VCaP (cell line): ENCODE results near the gene CD52.

ENCODE experiments used
- H3K27ac ChIP-seq: fragments of 450-650 bp; 2 replicates; pipeline ENCODE4 v1.5.1; 2017
- CTCF ChIP-seq: fragments of 450-650 bp; conservative IDR thresholded peaks from 2 replicates; pipeline ENCODE4 v1.5.1; 2017; ENCODE audit warnings: mild to moderate bottlenecking, moderate library complexity

Gene CD52

GRCh38 chr1:26317612-26318337, at the start of gene CD52:
Gene CD52, plus strand, starts transcription at chr1:26317958. Its CDS starts 60 bp downstream, at chr1:26318018.
- H3K27ac ChIP-seq, result no peak within 1 kb of the TSS
- no peak for TF ChIP-seq CTCF

GRCh38 chr1:26268290-26269197, 49.2 kb upstream of the CD52 start:
- no peak for TF ChIP-seq CTCF
- H3K27ac ChIP-seq, result peak overlapping the region; percentile 65

GRCh38 chr1:26269198-26269550, 48.6 kb upstream of the CD52 start:
- H3K27ac ChIP-seq, result no peak overlapping the region
- no peak for TF ChIP-seq CTCF

- peak overlapping the region; percentile 77 for H3K27ac ChIP-seq
- no peak for TF ChIP-seq CTCF
Observed at GRCh38 chr1:26274801-26275425, 42.8 kb upstream of the CD52 start.

GRCh38 chr1:26275580-26276431, 42.0 kb upstream of the CD52 start:
- peak overlapping the region; percentile 77 for H3K27ac ChIP-seq
- TF ChIP-seq CTCF, result peak; percentile 84

GRCh38 chr1:26276432-26276838, 41.3 kb upstream of the CD52 start:
- peak overlapping the region; percentile 77 for H3K27ac ChIP-seq

More at GRCh38 chr1:26276432-26276838, 41.3 kb upstream of the CD52 start:
- no peak for TF ChIP-seq CTCF
